GM03348 (cell line): ENCODE data around the gene FMN1.

ENCODE experiments used
- DNase-seq: peaks from one replicate; pipeline ENCODE4 v3.0.0; 2012; ENCODE audit warnings: low spot score

Gene FMN1

DNA sequence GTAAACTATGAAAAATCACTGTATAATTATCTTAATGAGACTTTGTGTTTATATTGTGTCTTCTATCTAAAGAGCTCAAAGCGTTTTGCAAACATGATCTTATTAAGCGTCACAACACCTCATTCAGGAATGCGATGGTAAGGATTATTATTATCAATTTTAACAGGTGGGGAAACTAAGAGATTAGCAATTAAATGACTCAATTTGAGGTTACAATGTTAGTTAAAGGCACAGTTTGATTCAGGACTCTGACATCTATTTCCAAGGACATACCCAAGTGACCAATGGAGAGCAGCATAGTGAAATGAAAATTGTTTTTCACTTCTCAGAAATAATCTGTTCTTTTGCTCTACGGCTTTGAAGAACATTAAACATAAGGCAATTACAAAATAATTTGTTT is 74.6 kb downstream of the FMN1 start:
- DNase-seq = no peak

DNA sequence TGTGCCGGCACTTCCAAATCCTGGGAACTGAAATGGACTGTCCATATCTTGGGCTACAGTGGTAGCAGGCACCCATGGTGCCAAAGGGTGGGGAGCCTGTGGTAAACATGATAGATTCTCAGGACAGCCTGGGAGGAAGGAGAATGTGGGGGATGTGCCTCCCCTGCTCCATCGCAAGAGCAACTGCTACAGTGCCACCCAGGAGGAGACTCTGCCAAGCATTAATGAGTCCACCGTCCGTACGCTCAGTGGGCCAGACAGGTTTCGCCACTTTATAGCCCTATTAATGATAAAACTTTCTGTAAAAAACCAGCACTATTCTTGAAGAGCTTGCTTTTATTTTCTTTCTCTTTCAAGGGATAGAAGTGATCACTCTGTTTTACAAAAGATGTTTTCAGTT is 75.2 kb downstream of the FMN1 start:
- DNase-seq = no peak

DNA sequence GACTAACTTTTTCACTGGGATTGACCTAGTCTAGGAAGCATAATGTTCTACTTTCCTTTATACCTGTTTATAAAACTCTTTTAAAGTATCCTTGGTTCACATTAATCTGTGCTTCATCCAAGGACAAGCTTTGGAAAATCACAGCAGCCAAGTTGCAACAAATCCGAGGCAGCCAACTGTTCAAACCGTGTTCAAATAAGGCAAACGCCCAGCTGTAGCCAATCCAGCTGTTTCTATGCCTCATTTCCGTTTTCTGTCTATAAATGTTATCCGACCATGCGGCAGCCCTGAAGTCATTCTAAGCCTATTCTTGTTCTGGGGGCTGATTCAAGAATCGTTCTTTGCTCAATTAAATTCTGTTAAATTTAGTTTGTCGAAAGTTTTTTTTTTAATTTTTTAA is 78.3 kb downstream of the FMN1 start:
- DNase-seq = no peak

DNA sequence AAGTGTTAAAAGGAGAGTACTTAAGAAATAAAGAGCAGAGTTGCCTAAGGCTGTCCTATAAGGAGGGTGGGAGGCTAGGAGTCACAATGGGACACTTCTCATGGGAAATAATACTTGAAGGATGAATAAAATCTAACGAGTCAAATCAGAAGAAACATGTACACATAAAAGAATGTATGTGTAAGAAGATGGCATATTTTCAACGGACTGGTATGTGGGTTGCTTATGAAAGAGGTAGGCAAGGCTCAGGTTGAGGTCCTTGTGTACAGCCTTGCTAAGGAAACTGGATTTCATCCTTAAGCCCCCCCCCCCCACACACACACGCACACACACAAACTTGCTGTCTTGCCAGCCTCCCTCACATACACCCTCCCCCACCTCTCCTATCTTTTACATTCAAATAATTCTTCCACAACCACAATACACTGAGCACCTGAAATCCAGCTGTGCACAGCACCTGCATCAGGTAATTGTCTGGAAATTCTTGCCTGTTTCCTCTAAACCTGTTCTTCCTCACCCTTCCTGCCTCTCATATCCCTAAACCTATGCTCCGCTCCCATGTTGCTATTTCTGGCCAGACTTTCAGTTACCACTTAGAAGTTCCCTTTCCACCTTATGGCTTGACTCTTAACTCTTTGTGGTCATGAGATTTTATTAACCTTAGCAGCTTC is 79.2 kb downstream of the FMN1 start:
- DNase-seq = no peak

DNA sequence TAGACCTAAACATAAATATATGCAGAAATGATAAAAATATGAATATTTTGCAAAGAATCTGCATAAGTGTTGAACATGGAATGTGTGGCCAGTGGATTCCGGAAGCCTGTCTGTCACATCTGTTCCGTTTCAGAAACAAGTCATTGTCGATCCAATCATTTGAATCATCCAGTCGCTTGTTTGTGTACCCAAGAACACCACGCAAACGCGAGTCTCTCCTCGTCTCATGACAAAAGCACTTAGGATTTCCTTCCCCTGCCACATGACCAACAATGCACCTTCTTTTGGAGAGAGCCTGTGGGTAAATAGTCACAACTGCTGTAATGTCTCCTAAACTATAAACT is 80.2 kb downstream of the FMN1 start:
- peak; percentile 42 for DNase-seq

DNA sequence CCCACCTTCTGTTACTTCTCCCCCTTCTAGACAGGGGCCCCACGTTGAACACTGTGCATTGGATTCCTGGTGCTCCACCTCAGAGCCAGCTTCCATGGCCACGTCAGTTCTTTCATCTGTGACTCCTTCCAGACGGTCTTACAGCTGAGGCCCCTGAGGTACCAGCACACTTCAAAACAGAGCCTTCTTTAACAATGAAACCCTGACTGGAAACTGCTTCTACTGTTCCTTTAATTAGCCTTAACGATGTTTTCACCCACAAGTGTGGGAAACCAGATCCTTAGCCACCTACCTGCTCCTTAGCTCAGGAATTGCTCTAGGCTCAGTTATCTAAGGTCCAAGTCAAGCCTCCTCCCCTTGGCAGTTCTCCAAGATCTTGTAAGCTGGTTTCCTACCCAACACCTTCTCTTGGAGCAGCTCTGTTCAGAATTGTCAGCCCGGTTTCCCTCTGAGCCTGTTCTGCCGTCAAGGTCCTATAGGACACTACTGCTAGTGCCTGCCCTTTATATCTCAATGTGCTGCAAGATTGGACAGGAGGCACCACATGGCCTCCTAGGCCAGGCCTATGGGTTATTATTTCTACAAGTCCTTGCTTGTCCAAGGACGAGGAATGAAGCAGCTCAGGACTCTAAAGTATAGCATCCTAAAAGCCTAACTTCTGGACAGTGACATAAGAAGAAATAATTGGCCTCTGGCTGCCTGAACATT is 80.7 kb downstream of the FMN1 start:
- DNase-seq = peak; percentile 8

DNA sequence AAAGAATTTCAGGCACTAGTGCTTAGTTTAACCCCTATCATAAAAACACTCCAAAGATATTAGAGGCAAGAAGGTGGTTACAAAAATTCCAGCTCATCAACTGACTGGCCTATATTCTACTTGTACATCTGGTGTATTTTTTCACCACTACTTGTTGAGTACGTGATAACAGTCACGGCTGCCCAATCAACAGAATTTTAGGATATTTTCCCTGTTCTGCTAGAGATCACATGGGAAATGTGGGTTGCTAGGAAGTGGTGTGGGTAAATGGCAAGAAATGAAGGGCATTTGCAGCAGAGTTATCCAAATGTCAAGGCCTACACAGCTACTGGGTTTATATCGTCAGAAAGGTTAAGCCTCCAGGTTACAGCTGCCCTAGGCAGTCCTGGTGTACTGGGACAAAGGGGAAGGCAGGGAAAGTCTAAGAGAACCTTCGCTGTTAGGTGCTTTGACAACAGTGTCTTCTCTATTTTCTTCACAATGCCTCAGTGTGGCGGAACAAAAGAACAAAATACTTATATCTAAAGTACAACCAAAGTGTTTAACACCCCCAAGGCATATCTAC is 81.9 kb downstream of the FMN1 start:
- no peak for DNase-seq

DNA sequence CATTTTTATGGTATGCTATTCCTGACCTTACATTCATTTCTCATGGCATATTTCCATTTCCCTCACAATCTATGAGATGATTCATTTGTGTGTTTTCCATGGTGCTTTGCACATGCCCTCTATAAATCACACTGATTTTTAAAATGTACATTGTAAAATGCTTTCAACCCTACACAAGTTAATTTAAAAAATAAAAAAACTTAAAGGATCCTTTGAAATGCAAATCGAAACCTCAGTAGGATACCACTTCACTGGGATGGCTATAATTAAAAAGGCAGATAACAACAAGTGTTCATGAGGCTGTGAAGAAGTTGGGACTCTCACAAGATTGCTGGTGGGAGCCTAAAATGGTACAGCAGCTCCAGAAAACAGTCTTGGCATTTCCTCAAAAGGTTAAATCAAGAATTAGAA is 83.5 kb downstream of the FMN1 start:
- no peak for DNase-seq

DNA sequence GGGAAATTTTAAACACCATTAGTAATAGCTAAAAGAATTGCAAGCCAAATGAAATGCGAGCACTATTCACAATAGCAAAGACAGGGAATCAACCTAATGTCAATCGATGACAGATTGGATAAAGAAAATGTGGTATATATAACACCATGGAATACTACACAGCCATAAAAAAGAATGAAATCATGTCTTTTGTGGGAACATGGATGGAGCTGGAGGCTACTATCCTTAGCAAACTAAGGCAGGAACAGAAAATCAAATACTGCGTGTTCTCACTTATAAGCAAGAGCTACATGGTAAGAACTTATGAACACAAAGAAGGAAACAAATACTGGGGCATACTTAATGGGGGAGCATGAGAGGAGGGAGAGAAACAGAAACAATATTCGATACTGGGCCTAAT is 85.2 kb downstream of the FMN1 start:
- no peak for DNase-seq

DNA sequence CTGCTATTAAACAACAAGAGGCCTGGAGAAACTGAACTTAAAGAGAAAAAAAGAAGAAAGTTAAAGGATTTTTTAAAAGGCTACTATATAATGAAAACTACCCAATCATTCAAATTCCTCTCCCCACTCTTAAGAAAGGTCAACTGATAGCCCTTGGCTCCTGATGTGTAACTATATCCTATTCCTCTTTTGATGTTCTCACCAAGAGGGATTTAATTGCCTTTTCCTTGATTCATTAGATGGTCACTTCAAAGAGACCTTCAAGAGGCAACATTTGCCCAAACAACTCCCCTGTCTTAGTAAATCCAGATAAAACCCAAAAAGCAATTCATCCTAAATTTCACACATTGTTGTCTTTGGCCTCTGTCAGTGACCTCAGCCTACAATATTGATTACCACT is 86.0 kb downstream of the FMN1 start:
- DNase-seq = no peak

DNA sequence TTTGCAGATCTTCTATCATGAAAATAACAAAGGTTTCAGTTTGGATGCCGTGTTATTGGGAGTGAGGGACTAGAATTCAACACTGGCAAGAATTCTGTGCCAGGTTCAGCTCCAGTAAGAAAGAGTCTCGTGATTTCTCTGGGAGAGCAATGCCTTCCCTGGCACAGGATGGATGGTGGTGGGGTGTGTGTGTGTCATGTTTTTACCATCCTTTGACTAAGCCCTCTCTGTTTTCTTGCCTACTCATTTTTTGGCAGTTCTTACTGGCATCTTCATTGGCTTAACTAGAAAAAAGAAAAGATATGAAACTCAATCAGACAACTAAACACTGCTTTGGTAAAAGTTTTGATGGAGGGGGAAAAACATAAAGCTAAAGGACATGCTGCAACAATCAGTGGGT is 86.6 kb downstream of the FMN1 start:
- no peak for DNase-seq

DNA sequence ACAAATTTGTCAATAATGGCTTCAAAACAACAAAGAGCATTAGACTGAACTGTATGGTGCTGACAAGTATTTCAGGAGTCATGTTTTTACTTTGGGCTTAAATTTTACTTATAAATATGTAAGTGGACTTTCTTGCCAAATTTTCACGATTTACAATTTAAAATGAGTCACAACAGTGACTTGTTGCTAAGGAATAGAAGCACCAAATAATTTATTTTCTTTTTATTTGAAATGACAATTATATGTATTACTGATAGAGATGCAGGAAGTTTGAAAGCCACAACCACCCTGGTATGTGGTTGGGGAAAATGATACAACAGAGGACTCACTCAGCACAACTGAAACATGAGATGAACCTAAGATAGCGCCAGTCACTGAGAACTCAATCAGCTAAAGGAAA is 90.3 kb downstream of the FMN1 start:
- DNase-seq = peak; percentile 56

DNA sequence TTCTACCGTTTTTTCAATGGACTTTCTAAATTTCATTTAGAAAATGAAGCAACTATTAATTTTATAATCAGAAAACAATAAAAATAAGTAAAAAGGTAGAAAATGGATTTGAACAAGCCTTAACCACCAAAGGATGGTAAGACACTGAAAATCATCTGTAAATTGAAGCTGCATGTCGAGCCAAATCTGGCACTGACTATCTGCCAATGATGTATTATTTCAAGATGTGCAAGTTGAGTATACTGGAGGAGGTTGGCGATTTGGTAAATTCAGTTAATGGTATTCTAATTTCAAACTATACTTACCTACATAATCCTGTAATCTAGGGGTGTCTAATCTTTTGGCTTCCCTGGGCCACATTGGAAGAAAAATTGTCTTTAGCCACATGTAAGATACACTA is 93.5 kb downstream of the FMN1 start:
- DNase-seq = no peak

DNA sequence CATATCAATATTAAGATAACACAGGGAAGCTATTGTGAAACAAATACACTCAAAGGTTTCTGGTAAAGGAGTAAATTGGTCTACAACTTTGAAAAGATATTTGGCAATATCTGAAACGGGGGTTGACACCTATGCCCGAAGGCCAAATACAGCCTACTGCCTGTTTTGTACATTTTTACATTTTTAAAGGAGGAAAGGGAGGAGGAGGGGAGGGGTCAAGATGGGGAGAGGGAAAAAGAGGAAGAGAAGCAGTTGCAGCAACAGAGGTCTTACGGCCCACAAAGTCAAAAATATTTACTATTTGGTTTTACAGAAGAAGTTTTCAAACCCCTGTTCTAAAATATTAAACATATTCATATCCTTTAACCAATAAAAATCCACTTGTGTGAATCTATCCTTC is 94.2 kb downstream of the FMN1 start:
- no peak for DNase-seq

DNA sequence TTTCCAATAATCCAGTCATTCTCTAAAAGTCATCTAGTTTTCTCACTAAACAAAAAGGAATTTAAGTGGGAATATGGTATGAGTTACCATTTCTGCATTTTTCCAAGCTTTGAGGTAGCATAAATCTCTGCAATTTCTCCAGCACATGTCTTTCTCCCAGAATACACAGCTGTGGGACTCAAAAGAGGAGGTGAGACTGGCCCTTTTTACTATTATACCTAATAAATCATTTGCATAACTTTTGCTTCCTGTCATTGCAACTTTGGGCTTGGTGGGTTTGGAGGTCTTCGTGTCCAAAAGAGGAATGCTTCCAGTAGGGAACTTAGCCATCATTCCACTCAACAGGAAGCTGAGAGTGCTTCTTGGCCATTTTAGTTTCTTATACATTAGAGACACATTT is 94.8 kb downstream of the FMN1 start:
- no peak for DNase-seq

DNA sequence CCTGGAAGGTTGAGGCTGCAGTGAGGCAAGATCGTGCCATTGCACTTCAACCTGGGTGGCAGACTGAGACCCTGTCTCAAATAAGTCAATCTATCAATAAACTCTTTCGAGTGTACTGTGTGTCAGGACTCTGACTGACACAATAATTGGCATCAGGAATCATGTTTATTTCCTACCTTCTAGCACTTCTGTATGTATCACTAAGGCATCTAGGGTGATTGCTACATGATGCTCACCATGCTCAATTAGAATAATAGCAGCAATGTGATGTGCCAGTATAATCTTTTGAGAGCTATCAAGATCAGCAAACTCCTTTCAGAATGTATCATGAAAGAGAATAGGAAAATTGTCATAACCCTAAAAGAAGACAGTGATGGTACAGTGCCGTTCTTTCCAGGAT is 95.3 kb downstream of the FMN1 start:
- no peak for DNase-seq

DNA sequence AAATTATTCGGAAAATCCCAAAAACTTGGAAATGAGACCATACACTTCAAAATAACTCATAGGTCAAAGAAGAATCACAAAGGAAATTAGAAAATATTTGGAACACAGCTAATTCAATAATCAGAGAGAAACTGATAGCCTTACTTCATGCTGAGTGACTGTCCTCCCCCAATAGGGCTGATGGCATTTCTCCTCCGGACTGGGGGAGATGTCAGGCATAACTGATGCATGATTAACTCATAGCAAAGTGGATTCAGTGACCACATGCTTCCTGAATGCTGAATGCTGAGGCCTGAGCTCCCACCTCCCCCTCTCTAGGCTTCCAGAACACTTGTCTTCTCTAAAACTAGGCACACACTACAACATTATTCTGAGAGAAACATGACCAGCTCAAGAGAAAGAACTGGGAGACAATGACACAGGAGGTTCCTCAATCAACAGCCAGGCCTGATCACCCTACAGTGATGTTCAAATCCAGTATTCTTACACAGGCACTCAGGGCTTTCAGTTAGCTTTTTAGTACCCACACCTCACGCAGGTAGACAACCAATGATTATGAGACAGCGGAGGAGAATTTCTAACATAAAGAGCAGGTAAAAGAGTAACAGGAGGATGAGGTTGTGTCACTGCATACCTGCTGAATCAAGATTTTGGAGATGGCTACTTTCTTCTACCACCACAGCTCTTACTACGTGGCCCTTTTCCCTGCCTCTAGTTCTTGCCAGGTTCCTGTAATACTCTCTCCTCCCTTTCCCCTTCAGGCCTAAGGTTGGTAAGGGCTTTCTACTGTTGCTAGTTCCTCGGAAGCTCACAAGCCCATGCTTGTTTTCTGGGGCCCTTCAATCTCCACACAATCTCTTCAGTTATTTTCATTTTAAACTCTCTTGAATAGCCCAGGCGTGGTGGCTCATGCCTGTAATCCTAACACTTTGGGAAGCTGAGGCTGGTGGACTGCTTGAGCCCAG is 96.1 kb downstream of the FMN1 start:
- DNase-seq = peak; percentile 80

DNA sequence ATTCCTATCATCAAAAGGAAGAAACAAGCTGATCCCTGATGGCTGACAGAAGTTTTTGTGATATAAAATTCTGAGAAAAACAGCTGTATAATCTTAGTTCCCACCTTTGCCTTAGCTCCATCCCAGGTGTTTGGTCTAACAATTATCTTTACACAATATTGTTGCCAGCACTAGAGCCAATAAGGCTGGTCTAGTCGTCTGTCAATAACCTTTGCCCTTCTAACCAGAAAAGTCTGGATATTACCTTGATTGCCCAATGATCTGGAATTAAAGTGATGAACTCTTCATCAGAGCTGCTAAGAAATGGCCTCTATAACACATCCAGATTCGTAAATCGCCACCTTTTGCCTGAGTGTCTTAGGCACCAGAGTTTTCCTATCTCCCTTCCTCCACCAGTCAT is 98.4 kb downstream of the FMN1 start:
- no peak for DNase-seq

DNA sequence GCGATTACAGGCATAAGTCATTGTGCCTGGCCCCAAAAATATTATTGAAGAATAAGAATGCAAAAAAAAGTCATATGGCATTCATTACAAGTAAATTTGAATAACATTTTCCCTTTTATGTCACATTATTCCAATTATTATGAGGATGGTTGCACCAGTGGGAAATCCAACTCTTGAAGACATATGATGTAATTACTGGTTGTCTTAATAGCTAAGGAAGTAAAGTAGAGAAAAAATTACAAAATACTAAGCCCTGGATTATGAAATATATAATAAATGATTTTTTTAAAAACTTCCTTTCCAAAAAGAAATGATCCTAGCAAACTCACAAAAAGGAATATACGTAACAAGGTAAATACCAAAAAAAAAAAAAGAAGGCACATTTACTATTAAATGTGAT is 98.9 kb downstream of the FMN1 start:
- no peak for DNase-seq

DNA sequence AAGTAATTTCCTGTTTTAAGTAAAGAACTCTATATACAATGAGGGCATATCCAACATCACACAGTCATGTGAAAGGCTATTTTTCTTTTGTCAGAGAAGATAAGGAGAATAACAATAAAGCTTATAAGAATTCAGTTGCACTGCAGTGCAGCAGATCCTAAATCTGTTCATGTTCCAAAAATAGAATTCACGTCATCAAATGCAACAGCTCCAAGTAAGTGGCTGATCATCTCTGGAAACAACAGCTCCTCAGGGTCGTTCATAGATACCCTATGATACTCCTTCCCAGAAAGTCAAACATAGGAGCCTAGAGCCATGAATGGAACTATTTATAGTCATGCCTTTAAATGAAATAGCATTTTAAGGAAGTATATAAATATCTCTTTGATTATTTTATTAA is 100.2 kb downstream of the FMN1 start:
- no peak for DNase-seq

DNA sequence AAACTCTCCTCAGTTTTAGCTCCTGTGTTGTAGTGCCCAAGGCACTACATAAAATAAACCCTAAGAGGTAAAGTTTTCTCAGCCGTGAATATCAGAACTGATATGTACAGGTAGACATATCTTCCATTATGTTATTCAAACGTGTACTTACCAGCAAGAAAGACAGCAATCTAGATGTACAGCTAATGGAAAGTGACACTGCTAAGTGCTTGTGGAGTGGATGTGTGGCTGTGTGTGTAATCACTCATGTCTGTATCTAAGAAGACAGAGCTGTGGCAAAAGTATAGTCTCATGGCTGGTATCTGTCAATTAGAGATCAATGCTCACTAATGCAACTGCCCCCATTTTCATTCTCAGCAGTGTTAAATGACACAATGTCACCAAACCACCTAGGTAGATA is 101.3 kb downstream of the FMN1 start:
- DNase-seq = no peak

DNA sequence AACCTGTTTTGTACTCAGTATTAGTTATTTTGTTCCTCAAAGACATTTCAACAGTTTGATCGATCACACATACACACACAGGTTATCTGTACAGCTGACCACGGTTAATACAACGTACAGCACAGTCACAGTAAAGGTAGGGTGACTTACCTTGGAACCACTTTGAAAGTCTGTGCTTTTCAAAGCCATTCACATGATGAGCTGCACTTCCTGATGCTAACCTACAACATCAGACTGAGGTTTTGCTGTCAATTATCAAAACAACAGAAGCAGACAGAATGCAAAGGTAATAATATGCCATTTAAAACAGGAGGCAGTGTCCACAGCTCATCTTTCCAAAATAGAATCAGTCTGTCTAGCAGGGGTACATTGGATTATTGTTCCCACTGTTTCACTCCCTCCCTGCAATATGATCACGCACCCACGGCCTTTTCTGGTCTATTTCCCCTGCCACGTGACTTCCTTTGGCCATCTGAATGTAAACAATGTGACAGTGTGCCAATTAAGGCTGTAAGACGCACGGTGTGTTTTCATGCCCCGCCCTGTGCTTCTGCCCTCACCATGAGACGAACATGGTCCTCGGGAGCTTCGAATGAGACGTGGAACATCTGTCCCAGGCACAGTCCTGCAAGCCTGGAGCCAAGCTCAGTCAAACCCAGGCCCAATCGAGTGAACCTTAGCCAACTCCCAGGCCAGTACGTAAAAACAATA is 102.4 kb downstream of the FMN1 start:
- no peak for DNase-seq
